G401 (cell line): ENCODE results near the gene PDIA5. TPM values are rescaled to one million over a fixed set of nuclear protein-coding genes. Genes with fewer than 3 reads are reported as not detected.

Experiments
- DNase-seq: peaks from one replicate; pipeline ENCODE4 v3.0.0-alpha.2; 2015; ENCODE audit warnings: low spot score
- in situ Hi-C: cut with HindIII; loops from 2 replicates; pipeline ENCODE4 v1.10.0; 2016; ENCODE audit warnings: low sequenced_read_pairs, mixed read lengths
- total RNA-seq: library from RNA; depleted of rRNA; stranded (reverse); fragments of >200 nt; shearing (Covaris generic); gene quantifications from 2 replicates; pipeline ENCODE4 v1.2.3, GENCODE V29; 2014

PDIA5 gene
- total RNA-seq, 1 experiment from 2014 or later: 26.4 TPM

GRCh38 chr3:123154020-123154985, 87.5 kb downstream of the PDIA5 start:
- in situ Hi-C loops: no loop called here
- DNase-seq: no peak

GRCh38 chr3:123155471-123156011, 88.7 kb downstream of the PDIA5 start:
- in situ Hi-C loops: no loop called here
- DNase-seq: no peak

GRCh38 chr3:123156276-123156995, 89.6 kb downstream of the PDIA5 start:
- in situ Hi-C loops: no loop called here
- no peak for DNase-seq

- DNase-seq: no peak
- in situ Hi-C loops: no loop called here
Observed at GRCh38 chr3:123157209-123157597, 90.4 kb downstream of the PDIA5 start.

- DNase-seq: no peak
- in situ Hi-C loops: no loop called here
Observed at GRCh38 chr3:123157598-123158287, 90.9 kb downstream of the PDIA5 start.

GRCh38 chr3:123158330-123158729, 91.5 kb downstream of the PDIA5 start:
- DNase-seq: no peak
- in situ Hi-C loops: no loop called here

- no peak for DNase-seq
- in situ Hi-C loops: no loop called here
Observed at GRCh38 chr3:123158899-123159390, 92.1 kb downstream of the PDIA5 start.

- no peak for DNase-seq
- in situ Hi-C loops: no loop called here
Observed at GRCh38 chr3:123159926-123160635, 93.3 kb downstream of the PDIA5 start.

- in situ Hi-C loops: no loop called here
- no peak for DNase-seq
Observed at GRCh38 chr3:123161167-123161566, 94.3 kb downstream of the PDIA5 start.

- in situ Hi-C loops: no loop called here
- no peak for DNase-seq
Observed at GRCh38 chr3:123163141-123163540, 96.3 kb downstream of the PDIA5 start.

GRCh38 chr3:123165163-123165562, 98.3 kb downstream of the PDIA5 start:
- DNase-seq: no peak
- in situ Hi-C loops: no loop called here

- in situ Hi-C loops: no loop called here
- DNase-seq: no peak
Observed at GRCh38 chr3:123167686-123168085, 100.9 kb downstream of the PDIA5 start.

- in situ Hi-C loops: no loop called here
- no peak for DNase-seq
Observed at GRCh38 chr3:123168122-123168521, 101.3 kb downstream of the PDIA5 start.

- DNase-seq: no peak
- in situ Hi-C loops: no loop called here
Observed at GRCh38 chr3:123168605-123169004, 101.8 kb downstream of the PDIA5 start.

- in situ Hi-C loops: no loop called here
Observed at GRCh38 chr3:123169492-123169929, 102.7 kb downstream of the PDIA5 start.

GRCh38 chr3:123169930-123170329, 103.1 kb downstream of the PDIA5 start:
- DNase-seq: no peak
- in situ Hi-C loops: no loop called here

More at GRCh38 chr3:123169492-123169929, 102.7 kb downstream of the PDIA5 start:
- DNase-seq: no peak

- in situ Hi-C loops: no loop called here
- peak; percentile 18 for DNase-seq
Observed at GRCh38 chr3:123180791-123181190, 114.0 kb downstream of the PDIA5 start.

GRCh38 chr3:123186695-123187094, 119.9 kb downstream of the PDIA5 start:
- in situ Hi-C loops: no loop called here
- DNase-seq: no peak

GRCh38 chr3:123188058-123188457, 121.2 kb downstream of the PDIA5 start:
- no peak for DNase-seq
- in situ Hi-C loops: no loop called here
